OCI-LY7 (cell line): ENCODE measurements around the gene PIK3R1.

Experiments
- EZH2phosphoT487 ChIP-seq: fragments of 200-600 bp; sonication (generic); IDR thresholded peaks from 2 replicates; pipeline ENCODE4 v1.6.1; 2018; ENCODE audit warnings: low read depth, borderline replicate concordance, mild to moderate bottlenecking, mixed run types, antibody characterized with exemption, low read length, moderate library complexity, mixed read lengths
- TF ChIP-seq, protein P1 (sequence below): fragments of 200-600 bp; sonication (generic); conservative IDR thresholded peaks from 2 replicates; pipeline ENCODE4 v1.5.1; 2014; ENCODE audit warnings: mild to moderate bottlenecking, antibody characterized with exemption, low read length, moderate library complexity, mixed read lengths

- TF ChIP-seq, protein P1, sequence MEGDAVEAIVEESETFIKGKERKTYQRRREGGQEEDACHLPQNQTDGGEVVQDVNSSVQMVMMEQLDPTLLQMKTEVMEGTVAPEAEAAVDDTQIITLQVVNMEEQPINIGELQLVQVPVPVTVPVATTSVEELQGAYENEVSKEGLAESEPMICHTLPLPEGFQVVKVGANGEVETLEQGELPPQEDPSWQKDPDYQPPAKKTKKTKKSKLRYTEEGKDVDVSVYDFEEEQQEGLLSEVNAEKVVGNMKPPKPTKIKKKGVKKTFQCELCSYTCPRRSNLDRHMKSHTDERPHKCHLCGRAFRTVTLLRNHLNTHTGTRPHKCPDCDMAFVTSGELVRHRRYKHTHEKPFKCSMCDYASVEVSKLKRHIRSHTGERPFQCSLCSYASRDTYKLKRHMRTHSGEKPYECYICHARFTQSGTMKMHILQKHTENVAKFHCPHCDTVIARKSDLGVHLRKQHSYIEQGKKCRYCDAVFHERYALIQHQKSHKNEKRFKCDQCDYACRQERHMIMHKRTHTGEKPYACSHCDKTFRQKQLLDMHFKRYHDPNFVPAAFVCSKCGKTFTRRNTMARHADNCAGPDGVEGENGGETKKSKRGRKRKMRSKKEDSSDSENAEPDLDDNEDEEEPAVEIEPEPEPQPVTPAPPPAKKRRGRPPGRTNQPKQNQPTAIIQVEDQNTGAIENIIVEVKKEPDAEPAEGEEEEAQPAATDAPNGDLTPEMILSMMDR: no peak
- TF ChIP-seq EZH2phosphoT487: no peak
Observed at GRCh38 chr5:68343421-68343826, 127.9 kb downstream of the PIK3R1 start.
